GM21717 (cell line): Measurements from ENCODE around the gene KDM5A.
"Not testable (repeated sequence)": the region's sequence is repeated elsewhere in the genome, so short reads cannot be mapped to it uniquely, and the experiment has no call there.

Experiments used
- ATAC-seq: cut with Tn5 transposase; IDR thresholded peaks from one replicate; pipeline ENCODE4 v1.9.1; 2021; ENCODE audit warnings: mild to moderate bottlenecking, moderate library complexity; ENCODE audit not compliant: unreplicated experiment

Gene KDM5A

GRCh38 chr12:389142-390096, at the start of gene KDM5A:
KDM5A (minus strand) TSS chr12:389320; CDS start chr12:389091, 229 bp downstream.
- ATAC-seq: peak; percentile 80

GRCh38 chr12:435737-436136, 46.6 kb upstream of the KDM5A start:
- ATAC-seq: not testable (repeated sequence)

- ATAC-seq: no peak
These were observed 33.4 kb upstream of the KDM5A start for GRCh38 chr12:422526-422925.

- ATAC-seq: no peak
These were observed 29.3 kb upstream of the KDM5A start for GRCh38 chr12:418432-418831.

- no peak for ATAC-seq
These were observed 25.7 kb upstream of the KDM5A start for GRCh38 chr12:414859-415258.

GRCh38 chr12:402029-402389, 12.9 kb upstream of the KDM5A start:
- no peak for ATAC-seq

- ATAC-seq: peak; percentile 96
These were observed 12.3 kb upstream of the KDM5A start, which contains the start of gene CCDC77 for GRCh38 chr12:401235-402028. CCDC77 (plus strand) TSS chr12:401644; CDS start chr12:409384, 7,740 bp downstream.

GRCh38 chr12:400828-401227, 11.7 kb upstream of the KDM5A start:
- no peak for ATAC-seq

- ATAC-seq: peak; percentile 27
These were observed 479 bp downstream of the KDM5A start for GRCh38 chr12:388541-389141.

- no peak for ATAC-seq
These were observed 1.1 kb downstream of the KDM5A start for GRCh38 chr12:388012-388411.

GRCh38 chr12:386651-387050, 2.5 kb downstream of the KDM5A start:
- ATAC-seq: no peak

- ATAC-seq: not testable (repeated sequence)
These were observed 18.2 kb downstream of the KDM5A start for GRCh38 chr12:370739-371485.

- ATAC-seq: no peak
These were observed 21.1 kb downstream of the KDM5A start for GRCh38 chr12:367972-368371.

GRCh38 chr12:366820-367219, 22.3 kb downstream of the KDM5A start:
- no peak for ATAC-seq

- ATAC-seq: no peak
These were observed 30.0 kb downstream of the KDM5A start for GRCh38 chr12:359091-359490.

- no peak for ATAC-seq
These were observed 32.7 kb downstream of the KDM5A start for GRCh38 chr12:356276-356988.

- ATAC-seq: not testable (repeated sequence)
These were observed 37.9 kb downstream of the KDM5A start for GRCh38 chr12:351197-351596.

- ATAC-seq: not testable (repeated sequence)
These were observed 39.5 kb downstream of the KDM5A start for GRCh38 chr12:349625-350024.

GRCh38 chr12:343036-343435, 46.1 kb downstream of the KDM5A start:
- not testable (repeated sequence) for ATAC-seq

- no peak for ATAC-seq
These were observed 52.1 kb downstream of the KDM5A start for GRCh38 chr12:337039-337438.
